NCI-H510A (cell line): ENCODE data around the gene SYNDIG1.

Experiments
- DNase-seq: peaks from one replicate; lab custom pipeline; 2025; lab: John Stamatoyannopoulos, UW

SYNDIG1 gene

DNA sequence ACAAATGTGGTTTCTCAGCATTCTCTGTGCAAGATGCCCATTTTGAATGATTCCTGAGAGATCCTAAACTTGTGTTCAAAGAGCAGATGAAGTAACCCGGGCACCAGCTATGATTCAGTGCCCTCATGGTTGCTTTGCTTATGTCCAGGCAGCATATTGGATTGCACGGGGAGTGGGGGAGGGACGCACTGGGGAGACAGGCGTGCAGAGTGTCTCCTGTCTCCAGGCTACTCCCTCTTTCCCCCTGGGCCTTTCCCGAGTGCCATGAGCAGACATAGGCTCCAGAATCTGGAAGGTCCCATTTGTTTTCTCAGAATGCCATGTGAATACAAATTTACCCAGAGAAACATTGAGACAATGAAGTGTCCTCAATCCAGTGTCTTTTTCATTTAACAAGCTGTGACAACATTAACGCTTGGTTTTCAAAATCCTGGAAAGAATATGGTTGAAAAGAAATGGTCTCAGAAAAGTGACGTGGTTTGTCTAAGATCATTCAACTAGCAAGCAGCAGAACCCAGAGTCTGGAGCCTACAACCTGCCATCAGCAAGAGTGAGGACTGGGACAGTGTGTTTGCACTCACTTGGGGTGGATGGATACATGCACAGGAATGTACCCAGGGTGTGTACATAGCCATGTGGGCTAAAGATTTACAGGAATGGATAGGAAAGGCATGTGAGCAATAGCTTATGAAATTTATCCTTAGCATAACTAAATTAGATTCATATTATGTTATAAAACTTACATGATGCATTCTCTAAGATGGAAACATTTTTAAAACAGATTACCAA, 4.2 kb downstream of the SYNDIG1 start:
- no peak for DNase-seq

DNA sequence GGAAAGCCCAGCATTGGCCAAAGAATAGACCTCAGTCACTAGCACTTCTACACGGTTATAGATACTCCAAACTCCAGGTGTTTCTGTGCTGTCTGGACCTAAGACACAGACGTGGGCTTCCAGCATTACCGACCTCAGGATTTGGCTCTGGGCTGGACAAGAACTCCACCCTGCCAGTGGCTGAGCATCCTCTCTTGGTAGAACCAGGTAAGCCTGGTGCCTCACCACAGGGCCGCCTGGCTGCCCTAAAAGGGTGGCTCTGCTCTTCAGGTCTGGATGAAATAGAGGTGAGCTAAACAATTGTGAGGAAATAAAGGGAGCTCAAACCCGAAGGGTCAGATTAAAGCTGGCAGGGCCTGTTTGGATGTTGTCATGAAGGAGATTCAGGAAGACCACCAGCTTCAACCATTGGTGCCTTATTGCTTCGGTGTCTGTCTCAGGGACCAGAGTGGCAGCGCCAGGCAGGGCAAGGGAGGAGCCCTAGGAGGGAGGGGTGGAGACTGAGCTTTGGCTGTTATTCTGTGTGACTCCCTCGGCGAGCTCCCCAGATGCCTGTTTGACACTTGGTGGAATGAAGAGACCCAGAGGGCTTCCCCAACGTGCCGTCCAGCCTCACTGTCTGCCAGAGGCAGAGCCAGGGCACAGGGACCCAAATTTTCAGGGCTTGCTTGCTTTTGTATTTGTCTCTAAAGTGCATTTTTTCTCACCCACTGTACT, 8.6 kb downstream of the SYNDIG1 start:
- no peak for DNase-seq

DNA sequence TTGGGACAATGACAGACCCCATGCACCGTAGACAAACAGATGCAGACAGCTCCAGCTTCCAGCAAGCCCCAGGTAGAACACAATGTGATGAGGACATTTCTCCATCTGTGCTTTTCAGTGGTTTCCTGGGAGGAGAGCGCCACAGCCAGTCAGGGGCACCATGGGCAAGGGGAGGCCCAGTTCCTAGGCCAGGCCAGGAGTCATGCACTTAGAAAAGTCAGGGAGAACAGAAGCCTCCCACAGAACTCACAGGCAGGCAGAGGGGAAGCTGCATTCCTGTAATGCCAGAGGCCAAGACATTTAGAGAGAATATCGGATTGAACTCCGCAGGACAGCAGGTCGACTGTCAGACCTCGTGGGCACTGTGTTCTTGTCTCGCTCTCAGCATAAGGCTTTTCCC, 9.2 kb downstream of the SYNDIG1 start:
- DNase-seq: no peak

DNA sequence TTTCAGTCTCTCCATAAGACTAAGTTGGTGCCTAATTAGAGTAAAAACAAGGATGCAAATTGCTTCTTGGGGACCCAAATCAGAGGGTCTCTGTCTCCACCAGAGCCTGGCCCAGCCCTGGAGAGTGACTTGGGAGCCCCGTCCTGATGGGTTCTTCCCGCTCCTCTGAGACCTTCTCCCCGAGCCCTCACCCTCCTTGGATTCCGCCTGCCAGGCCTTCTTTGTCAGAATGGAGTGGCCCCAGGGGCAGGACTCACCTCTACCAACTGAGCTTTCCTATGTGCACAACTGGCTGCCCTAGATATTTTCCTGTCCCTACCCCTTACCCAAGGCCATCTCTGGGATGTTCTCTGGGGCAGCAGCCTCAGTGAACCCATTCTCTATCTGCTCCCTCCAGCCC, 9.7 kb downstream of the SYNDIG1 start:
- DNase-seq: no peak

DNA sequence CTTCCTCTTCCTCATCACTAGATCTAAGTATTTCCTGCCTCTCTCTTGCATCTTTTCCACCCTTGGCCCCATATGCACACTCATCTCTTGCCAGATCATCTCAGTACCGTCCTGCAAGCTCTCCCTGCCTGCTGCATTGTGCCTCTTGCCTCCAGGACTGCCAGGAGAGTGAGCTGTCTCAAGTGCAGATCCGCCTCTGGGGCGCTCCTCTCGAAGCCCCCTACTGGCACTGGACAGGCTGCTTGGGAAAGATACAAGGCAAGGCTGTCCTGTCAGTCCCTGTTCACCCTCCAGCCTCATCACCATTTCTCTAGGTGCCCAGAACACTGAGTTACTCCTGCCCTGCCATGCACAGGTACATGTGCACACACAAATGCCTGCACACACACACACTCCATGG, 10.2 kb downstream of the SYNDIG1 start:
- DNase-seq: no peak

DNA sequence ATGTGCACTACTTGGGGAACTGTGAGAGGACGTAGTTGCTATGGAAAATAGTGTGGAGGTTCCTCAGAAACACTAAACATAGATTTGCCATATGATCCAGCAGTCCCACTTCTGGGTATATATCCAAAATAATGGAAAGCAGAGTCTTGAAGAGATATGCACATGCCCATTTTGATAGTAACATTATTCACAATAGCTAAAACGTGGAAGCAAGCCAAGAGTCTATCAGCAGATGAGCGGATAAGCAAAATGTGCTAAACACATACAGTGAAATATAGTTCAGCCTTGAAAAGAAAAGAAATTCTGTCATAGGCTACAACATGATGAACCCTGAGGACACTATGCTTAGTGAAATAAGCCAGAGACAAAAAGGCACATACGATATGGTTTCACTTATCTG, 11.1 kb downstream of the SYNDIG1 start:
- no peak for DNase-seq

DNA sequence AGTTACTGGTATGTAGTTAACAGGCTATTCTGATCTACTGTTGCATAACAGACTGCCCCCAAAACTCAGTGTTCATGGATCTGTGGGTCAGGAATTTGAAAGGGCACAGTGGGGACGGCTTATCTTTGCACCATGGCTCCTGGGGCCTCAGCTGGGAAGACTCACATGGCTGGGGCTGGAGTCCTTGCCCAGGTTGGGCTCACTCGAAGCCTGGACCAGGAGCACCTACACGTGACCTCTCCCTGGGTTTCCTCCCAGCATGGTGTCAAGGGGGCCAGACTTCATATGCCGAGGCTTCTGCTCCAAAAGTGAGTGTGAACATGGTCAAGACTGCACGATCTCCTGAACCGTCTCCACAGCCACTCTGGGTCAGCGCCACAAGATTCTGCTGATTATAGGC, 11.7 kb downstream of the SYNDIG1 start:
- no peak for DNase-seq

DNA sequence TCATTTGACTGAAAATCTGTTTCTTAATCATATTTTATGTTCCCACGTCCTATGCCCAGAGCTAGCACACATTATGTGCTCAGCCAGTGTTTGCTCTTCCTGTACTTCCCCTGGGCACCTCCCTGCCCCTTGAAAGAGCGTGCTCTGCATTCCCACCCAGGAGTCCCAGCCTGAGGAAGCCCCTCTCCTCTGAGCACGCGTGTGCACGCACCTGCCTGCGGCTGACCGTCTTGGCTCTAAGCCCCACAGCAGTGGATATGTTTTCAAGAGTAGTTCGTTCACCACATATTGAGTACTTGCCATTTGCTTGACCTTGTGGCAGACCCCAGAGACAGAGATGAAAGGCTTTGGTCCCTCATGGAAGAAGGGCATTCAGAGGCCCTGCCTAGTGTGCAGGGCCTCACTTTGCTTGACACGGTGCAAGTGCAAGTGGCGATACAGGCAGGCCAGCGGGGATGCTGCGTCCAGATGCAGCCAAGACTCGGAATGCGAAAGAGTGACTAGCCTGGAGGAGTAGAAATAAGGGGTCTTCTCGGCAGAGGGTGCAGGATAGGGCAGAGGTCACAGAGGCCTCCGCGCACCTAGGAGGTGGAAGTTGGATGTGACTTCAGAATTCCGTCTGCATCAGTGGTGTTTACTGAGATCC, 14.1 kb downstream of the SYNDIG1 start:
- no peak for DNase-seq

DNA sequence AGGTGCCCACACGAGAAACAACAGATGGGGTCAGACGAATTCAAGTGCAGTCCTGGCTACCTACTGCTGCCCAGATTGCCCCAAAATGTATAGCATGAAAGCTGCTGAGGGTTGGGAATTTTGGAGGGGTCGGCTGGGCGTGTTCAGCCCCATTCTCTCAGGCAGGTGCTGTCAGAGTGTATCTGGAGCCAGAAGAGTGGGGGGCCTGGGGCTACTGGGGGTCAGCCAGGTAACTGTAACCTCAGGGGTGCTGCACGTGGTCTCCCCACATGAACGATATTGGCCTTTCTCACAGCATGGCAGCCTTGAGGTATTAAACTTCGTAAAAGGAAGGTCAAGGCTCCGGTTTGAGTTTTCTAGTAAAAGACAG, 14.6 kb downstream of the SYNDIG1 start:
- DNase-seq: no peak

DNA sequence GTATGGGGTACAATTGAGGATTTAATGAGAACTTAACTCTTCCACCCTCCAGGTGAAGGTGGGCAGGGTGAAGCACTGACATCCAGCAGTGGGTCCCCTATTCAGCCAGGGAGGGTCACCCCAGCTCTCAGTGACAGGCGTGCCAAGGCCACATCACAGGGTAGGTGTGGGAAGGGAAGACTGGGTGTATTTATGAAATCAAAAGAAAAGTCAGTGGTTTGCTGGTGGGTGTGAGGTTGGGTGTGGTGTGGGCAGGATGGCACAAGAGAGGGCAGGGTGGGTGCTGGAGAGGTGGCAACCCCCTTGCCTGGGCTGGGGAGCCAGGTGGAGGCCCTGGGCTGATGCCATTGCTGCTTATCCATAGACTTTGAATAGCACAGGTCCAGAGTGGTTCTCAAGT, 16.6 kb downstream of the SYNDIG1 start:
- DNase-seq: no peak

DNA sequence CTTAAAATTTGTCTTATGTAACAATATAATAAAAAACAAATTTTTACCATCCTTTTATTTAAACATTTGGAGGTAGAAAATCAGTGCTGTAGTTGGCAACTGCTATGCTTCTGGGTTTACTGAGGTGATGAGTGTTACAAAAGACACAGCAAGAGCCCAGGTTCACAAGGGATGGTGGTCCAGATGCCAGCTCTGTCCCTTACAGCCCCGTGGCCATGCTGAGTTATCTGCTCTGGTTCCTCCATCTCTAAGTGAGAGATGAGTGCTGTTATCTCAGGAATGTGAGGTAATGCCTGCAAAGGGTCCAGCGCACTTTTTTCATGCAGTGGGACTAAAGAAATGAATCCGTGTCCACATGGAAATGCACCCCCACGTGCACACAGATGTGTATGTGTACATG, 17.8 kb downstream of the SYNDIG1 start:
- no peak for DNase-seq

DNA sequence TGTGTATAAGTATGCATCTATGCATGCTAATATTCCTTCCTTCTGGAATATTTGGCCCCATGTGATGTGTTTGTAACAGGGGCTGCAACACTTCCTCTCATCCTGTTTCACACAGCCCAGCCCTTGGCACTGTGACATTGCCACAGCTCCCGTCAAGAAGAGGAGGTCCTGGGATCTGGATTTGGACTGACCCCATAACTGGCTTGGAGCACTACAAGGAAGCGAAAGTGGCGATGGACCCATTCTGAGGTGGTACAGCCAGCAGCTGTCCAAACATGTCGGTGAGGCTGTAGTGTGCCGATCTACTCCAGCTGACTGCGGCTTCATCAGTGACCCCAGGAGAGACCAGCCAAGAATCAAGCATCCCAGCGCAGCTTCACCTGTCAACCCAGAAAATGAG, 18.2 kb downstream of the SYNDIG1 start:
- no peak for DNase-seq

DNA sequence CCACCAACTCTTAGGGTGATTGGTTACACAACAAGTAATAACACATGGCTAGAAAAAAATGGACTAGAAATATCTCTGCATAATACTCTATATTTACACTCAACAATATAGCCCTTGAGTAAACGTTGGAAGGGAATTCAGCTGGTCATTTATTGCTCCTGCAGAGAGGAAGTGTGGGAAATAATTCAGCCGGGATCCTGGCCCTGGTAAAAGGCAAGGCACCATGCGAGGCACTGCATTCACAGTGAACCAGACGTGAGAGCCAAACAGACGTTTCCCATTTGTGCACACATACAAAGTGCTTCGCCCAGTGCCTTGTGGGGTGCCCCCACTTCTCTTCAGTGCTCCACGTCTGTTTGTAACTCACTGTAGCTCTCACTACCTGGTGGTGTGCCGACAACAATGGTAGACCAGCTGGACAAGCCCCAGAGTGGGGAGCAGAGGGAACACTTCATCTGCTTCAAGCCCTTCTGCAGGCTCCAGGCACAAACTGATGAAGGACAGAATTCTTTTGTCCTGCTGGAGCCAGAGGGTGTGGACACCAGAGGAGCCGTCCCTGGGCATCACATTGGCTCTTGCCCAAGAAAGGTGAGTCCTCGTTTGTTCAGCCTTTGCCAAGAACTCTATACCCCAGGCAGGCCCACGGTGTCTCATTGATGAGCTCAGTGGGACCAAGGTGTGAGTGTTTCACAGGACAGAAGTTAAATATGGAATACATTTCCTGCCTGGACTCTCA, 18.8 kb downstream of the SYNDIG1 start:
- DNase-seq: no peak

DNA sequence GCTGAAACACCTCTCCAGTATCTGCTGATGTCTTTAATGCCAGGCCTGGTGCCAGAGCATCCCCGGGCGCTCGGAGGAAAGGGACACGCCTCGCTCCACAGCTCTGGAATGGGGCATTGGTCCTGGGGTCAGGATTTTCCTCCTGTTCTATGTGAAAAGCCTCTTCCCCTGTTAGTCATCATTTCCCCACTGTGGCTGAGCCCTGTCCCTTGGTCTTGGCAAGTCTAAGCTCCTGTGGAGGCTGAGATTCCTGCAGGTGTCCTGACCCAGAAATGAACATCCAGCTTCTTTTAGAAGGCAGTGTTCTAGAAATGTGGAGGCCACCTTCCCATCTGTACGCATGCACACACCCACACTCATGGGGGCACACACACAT, 19.4 kb downstream of the SYNDIG1 start:
- no peak for DNase-seq

DNA sequence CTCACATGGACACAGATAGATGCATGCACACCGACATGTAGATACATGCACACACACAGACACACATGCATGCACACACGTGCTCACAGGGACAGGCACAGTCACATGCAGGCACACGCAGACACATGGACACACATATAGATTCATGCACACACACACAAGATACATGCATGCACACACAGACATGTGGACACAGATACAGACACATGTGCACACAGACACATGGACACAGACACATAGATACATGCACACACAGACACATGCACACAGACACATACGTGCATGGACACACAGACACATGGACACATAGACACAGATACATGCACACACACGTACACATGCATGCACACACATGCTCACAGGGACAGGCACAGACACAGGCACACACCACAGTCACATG, 19.8 kb downstream of the SYNDIG1 start:
- no peak for DNase-seq

DNA sequence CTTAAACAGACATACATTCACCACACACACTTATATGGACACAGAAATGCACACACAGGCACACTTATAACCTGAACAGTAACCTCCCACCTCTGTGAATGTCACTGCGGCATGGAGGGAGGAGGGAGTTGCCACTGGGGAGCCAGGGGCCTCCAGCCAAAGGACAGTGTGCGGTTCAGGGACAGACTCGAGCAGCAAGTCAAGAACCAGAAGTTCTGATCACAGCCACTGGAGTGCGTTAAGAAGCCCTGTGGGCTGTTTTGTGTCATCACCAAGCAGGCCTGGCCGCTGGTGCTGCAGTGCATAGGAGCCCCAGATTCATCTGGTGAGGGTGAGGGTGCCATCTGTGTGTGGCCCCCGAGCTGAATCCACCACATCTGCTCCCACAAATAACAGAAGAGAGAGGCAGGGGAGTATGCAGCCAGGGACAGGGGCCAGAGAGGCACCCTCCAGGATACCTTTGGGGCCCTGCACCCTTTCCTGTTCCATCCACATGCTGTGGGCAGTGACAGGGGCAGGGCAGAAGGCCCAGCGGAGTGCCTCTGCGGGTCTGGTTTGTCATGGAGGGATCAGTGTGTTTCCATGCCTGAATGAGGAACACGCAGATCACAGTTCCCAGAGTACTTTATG, 20.3 kb downstream of the SYNDIG1 start:
- DNase-seq: no peak

DNA sequence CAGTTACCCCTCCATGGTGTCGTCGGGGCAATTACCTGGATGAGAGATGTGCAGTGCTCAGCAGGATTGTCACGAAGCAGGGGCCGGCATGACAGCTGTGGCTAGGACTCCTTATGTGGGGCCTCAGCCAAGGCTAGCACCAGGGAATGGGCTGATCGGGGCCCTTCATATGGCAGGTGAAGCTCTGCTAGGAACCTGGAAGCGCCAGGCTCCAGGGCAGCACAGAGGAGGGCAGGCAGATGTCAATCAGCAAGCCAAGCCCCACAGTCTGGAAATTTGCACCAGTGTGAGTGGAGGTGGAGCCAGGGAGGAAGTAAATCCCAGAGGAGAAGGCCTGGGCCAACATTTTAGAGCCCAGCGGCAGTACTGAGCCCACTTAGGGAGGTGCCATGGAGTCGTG, 21.2 kb downstream of the SYNDIG1 start:
- DNase-seq: no peak

DNA sequence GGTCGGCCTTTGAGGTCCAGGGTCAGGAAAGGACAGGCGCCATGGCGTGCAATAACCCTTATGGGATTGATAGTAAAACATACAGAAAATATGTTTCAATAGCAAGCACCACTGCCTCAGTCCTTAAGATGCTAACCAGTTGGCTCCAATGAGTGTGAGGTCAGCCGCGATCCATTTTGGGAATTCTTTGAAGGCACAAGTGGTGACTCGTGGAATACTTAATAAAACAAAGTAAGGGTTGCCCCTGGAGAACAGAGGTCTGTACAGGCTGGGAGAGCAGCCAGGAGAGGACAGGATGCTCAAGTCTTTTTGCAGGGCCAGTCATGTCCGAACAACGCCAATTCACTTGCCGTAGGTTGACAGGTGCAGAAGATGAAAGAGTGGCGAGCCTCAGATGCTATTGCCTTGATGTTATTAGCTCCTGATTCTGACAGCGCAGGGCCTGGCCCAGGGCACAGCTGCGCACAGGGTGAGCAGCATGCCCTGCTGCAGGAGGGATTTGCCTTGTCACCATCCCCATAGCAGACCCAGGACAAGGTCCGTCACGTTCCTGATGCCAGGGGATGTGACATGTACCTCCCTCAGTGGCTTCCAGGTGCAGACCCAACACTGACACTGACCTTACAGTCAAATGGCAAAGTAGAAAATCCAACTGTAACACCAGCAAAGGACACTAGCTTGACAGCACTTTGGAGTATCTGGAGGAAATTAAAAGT, 21.8 kb downstream of the SYNDIG1 start:
- no peak for DNase-seq

DNA sequence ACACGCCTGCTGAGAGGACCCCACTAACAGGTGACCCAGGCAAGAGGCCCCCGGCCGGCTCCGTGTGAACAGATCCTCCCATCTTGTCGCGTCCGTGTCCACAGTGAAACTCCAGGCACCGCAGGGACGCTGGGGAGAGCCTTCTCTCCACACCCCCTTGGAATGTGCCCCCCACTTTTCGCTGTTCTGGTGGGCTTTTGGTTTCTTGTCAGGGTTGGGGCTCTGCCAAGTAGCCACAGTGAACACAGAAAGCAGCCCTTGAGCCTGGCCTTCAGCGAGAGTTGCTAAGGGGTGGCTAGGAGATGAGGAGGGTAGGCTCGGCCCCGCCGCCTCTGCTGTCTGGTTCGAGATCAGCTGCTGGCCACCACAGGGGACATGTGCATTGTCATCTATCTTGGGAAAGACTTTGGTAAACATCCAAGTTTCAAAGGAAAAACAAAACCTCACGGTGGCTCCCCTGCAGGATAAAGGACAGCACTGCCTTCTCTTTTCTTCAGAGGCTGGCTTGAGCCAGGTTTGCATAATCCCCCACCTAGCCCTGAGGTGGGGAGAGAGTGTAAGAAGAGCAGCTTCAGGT, 22.7 kb downstream of the SYNDIG1 start:
- no peak for DNase-seq

DNA sequence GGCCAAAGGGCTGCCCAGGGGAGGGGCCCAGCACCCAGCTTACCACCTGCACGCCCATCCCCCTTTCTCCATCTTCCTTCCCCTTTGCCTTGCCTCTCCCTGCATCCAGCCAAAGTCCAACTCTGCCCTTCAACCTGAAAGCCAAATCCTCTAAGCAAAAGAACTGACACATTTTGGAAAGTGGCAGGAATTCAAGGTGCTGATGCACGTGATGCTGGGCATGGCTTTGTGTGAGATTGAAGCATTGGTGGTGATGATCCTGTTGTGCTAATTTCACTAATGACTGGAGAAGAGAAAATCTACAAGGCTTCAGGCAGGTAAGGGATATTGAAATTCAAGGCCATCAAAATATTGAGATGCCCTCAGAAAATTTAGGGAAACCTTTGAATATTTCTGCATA, 23.3 kb downstream of the SYNDIG1 start:
- DNase-seq: no peak

DNA sequence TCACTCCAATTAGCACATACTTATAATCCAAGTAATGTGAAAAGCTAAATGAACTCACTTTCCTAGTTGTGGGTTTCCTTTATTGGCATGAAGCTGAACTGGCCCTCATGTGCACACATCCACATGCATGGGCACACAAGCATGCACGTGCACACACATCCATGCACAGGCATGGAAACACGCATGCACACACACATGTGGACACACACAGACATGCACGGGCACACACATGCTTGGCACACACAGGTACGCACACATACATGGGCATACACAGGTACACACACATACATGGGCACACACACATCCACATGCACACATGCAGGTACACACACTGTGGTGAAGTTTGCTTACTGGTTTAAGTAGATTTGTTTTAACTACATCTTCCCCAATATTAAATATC, 23.8 kb downstream of the SYNDIG1 start:
- no peak for DNase-seq
